T-helper 1 cell treated with Interleukin-12 subunit alpha and Interleukin-12 subunit beta and Interleukin-4 antibody, amounts not matched to agents 30 ng/mL and 1 ng/mL, for 36 hours (primary cell): ENCODE results near the gene SUN5. TPM values are rescaled to one million over a fixed set of nuclear protein-coding genes. Genes with fewer than 3 reads are reported as not detected.
"Not testable (repeated sequence)": the region's sequence is repeated elsewhere in the genome, so short reads cannot be mapped to it uniquely, and the experiment has no call there.

Experiments used
- intact Hi-C: fragments of 100-400 bp; cut with micrococcal nuclease; formaldehyde crosslinking; loops from one replicate; pipeline ENCODE4 v1.15.1; 2024
- total RNA-seq: library from RNA; stranded (reverse); gene quantifications from 2 replicates; pipeline ENCODE4 v1.2.3, GENCODE V29; 2022

Gene SUN5, protein sequence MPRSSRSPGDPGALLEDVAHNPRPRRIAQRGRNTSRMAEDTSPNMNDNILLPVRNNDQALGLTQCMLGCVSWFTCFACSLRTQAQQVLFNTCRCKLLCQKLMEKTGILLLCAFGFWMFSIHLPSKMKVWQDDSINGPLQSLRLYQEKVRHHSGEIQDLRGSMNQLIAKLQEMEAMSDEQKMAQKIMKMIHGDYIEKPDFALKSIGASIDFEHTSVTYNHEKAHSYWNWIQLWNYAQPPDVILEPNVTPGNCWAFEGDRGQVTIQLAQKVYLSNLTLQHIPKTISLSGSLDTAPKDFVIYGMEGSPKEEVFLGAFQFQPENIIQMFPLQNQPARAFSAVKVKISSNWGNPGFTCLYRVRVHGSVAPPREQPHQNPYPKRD
- not detected in 2 replicates for total RNA-seq

DNA sequence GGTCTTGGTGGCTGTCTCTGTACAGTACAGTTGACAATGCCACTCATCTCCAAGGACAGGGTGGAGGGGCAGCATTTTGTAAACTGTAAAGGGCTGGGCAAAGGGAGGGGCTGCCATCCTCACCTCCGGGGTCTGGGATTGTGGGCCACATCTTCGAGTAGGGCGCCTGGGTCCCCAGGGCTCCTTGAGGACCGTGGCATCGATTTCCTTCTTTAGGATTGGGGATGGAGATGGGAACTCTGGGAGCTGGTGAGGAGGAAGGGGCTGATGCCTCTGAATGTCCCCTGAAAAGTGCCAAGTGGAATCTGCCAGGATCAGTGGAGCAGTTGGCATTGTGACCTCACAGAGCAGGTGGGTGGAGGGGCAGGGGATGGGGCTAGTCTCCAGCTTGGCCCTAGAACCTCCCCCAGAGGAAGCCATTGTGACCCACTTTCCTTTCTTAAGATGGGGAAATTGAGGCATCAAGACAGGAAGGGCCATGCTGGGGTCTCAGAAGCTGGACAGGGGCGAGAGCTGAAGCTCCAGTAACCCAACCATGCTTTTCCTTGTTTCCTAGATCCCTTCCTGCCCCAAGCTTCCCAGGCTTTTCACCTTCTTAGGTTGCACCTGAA lies at the start of gene SUN5:
SUN5 (minus strand) TSS at position 293 of the 611 bp plus-strand sequence; CDS start at position 200, 93 bp downstream.
- intact Hi-C loops: no loop called here

DNA sequence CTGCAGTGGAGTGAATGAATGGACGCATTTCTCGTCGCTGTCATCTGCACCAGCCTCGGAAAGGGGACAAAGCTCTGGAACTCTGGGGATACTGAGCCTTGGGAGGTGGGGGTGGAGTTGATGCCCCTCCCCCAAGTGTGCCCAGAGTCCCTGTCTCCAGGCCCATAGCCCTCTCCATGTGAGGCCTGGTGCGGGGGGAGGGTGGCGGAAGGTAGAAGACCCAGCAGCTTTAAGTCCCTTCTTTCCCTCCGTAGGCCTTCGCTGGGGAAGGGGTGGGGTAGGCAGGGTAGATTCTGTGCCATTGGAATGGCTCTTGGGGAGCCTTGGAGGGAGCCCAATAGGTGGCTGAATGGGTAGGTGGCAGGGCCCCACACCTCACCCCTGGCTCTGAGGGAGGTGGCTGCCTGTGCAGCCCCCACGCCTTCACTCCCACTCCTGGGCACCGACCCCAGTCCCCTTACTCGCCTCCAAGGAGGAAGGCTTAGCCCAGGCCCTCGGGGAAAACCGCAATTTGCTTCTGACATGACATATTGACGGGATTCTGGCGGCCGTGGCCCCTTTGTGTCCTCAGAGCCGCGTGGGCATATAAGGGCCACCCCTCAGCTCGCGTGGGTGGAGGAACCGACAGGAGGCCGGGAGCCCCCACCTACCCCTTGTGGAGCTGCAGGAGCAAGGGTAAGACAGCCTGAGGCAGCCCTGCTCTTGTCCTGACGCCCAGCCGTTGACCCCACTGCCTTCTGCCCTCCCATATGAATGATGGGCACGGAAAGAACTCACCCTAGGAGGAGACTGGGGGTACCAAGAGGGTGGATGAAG lies 49.3 kb upstream of the SUN5 start, which contains the start of gene BPIFB3:
BPIFB3 (plus strand) TSS at position 613 of the 816 bp plus-strand sequence. CDS start 1,533 bp downstream, outside the sequence.
- intact Hi-C loops: no loop called here

DNA sequence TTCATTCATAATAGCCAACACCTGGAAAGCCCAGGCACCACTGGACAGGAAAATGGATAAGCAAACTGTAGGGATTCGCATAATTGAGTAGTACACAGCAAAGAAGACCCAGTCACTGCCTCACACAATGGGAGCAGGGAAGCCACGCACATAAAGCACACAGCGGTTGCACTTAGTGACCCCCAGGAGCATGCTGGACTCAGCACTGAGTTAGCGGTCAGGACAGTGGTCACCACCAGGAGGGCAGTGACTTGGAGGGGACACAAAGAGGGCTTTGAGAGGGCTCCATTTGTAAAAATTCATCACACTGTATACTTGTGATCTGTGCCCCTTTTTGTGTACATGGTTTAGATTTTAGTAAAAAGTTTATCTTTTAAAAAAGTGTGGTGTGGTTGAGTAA lies 47.1 kb upstream of the SUN5 start:
- intact Hi-C loops: no loop called here

DNA sequence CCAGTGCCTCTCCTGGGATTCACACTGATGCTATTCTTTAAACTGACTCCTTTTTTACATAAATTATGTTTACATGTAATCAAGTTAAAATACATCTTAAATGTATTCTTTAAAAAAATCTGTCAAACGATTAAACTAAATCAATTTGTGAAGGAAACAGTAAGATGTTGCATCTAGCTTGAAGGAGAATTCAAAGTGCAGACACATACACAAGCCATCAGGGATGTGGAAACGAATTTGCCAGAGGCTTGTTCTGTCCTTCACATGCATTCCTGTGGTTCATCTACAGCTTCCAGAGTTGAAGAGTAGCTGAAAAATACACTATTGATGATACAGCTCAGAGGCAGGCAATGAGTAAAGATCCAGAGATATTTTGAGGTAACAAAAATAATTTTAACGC lies 42.2 kb upstream of the SUN5 start:
- intact Hi-C loops: no loop called here

DNA sequence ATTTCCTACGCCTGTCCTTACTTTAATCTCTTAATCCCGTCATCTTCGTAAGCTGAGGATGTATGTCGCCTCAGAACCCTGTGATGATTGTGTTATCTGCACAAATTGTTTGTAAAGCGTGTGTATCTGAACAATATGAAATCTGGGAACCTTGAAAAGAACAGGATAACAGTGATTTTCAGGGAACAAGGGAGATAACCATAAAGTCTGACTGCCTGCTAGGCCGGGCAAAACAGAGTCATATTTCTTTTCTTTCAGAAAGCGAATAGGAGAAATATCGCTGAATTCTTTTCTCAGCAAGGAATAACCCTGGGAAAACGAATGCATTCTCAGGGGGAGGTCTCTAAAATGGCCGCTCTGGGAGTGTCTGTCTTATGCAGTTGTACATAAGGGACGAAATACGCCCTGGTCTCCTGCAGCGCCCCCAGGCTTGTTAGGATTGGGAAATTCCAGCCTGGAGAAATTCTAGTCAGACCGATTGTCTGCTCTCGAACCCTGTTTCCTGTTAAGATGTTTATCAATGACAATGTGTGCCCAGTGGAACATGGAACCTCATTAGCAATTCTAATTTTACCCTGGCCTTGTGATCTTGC lies 41.0 kb upstream of the SUN5 start:
- intact Hi-C loops: not testable (repeated sequence)

DNA sequence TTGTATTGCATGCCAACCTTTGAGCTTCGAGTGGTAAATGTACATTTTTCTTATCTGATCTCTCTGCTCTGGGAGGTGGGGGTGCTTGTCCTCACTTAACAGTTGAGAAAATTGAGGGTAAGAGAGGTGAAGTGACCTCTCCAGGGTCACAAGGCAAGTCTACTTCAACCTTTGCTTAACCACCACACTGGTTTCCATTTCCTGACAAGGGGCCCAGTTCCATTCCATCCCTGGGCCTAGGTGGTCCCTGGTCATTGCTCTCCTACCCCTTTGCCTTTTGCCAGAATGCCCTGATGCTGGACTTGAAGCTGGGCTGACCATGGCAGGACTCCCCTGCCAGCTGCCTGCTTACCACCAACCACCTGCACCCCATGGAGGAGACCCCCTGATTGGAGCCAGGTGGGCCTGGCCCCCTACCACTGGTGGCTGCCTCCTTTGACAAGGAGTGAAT lies 39.5 kb upstream of the SUN5 start:
- intact Hi-C loops: no loop called here

DNA sequence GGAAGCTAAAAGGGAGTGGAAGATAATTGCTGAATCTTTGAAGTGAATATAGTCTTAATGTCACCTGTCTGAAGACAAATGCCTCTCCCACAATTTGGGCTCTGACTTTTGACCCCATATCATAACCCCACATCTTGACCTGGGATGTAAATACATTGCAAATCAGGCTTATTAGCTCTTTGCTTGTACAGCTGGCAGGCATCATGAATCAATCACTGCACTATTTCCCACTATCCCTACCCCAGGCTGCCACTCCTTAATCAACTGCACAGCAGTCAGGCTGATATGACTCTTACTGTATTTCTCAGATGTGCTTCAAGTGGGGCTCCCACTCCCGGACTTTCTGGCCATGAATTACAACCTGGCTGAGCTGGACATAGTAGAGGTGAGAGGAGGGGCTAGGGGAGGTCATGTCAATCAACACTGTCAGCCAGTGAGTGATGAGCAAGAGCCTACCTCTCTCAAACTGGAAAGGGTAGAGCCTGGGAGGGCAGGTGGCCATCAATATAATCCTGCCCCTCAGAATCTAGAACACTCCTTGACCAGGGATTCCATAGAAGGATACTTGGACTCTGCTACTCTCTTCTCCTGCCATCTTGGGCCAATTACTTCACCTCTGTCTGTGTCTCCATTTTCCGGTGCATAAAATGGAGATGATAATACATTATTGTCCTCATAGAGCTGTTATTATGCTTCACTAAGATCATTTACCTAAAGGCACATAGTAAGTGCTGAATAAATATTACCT lies 38.9 kb upstream of the SUN5 start:
- intact Hi-C loops: no loop called here

DNA sequence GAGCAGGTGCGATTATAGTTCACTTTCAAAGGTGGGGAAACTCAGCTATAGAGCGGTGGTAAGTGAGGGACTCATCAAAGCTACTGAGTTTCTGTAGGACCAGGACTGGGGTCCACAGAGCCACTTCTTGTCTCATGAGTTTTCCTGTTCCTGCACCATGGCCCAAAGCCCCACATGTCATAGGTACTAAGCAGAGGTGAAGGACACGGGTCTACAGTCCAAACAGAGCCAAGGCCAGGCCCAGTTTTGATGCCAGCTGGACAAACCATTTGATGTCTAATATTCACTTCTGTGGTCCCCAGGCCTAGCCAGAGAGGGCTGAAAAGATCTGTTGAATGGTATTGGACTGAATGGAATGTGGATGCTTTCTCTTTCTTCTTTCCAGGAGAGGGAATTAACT lies 38.2 kb upstream of the SUN5 start:
- intact Hi-C loops: no loop called here

DNA sequence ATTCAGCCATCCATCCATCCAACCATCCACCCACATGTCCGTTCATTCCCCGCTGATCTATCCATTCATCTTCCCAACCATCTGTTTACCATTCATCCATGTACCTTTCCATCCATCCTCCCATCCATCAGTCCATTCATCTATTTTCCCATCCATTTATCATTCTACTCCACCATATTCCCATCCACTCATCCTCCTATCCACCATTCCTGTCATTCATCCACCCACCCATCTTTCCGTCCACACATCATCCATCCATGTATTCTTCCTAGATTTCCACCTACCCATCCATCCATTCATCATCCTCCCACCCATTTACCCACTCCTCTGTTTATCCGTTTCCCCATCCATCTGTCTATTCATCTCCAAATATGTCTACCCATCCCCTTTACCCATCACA lies 34.0 kb upstream of the SUN5 start:
- intact Hi-C loops: no loop called here

DNA sequence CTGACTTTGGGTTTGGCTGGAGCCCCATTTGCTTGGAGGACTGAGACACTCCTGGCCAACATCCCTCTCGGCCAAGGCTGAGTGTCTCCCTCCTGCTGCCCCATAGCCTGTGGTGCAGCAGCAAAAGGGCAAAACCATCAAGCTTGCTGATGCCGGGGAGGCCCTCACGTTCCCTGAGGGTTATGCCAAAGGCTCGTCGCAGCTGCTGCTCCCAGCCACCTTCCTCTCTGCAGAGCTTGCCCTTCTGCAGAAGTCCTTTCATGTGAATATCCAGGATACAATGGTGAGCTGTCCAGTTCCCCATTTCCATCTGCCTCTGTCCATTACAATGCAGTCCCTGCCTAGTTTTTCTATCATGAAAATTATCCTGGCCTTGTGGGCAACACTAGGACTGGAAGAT lies 33.2 kb upstream of the SUN5 start:
- intact Hi-C loops: no loop called here

DNA sequence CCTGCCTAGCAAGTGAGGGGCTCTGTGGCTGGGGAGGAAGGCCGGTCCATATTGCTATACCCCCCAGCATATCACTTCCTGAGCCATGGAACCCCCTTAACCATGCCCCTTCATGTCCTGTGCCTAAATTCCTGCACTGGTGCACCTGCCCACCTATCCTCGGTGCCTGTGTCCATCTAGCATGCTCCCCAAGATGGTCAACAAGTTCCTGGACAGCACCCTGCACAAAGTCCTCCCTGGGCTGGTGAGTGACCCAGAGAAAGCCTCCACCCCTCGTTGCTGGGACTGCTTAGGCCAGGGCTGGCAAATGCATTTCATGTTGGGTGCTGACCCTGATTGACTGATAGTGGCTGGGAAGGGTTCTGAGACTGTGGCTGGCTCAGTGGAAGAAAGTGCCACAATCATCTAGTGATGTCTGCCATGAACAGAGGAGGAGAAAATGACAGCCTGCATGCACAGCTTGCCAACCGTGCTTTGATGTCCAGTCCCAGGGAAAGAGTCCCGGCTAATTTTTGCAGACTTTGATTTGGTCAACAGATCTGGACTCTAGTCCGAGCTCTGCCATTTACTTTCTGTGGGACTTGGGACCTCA lies 30.8 kb upstream of the SUN5 start:
- intact Hi-C loops: no loop called here

DNA sequence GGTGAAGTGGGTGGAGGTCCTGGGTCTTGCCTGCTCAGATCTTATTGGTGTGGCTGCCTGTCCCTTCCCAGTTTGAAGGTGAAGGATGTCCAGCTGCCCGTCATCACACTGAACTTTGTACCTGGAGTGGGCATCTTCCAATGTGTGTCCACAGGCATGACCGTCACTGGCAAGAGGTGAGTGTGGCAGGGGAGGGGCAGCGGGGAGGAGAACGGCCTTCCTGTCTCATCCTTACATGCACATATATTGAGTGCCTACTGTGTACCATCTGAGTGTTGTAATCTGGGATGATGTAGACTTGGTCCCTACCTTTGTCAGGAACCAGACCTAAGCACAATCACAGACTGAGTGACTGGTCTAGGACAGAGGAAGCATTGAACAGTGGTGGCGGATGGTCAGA lies 29.9 kb upstream of the SUN5 start:
- intact Hi-C loops: no loop called here

DNA sequence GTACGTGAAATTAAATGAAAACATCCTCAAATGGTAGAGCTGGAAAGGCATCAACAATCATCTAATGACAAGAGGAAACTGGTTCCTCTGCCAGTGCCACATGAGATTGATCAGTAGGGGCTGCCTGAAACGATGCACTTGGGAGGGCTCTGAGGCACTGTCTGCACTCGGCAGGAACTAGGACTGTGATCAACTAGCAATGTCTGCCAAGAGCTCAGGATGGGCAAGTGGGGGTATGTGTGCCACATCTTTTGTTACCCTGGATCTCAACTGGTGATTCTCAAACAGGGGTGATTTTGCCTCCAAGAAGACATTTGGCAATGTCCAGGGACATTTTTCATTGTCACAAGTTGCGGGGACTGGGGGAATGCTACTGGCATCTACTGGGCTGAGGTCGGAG lies 29.1 kb upstream of the SUN5 start:
- intact Hi-C loops: no loop called here

DNA sequence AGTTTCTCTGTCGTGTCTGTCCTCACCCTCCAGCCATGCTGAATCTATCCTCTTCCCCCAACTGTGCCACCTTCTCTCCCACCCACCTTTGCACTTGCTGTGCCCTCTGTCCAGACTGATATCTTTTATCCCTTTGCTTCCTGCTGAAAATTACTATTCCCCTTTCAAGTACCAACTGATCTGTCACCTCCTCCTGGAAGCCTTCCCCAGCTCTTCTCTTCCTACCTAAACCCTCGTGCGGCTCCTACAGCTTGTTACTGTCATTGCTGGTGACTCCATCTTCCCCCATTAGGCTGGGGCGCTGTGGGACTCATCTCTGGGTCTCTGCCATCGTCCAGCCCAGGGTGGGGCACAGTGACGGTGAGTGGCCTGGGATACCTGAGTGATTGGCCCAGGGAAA lies 28.3 kb upstream of the SUN5 start:
- intact Hi-C loops: no loop called here

DNA sequence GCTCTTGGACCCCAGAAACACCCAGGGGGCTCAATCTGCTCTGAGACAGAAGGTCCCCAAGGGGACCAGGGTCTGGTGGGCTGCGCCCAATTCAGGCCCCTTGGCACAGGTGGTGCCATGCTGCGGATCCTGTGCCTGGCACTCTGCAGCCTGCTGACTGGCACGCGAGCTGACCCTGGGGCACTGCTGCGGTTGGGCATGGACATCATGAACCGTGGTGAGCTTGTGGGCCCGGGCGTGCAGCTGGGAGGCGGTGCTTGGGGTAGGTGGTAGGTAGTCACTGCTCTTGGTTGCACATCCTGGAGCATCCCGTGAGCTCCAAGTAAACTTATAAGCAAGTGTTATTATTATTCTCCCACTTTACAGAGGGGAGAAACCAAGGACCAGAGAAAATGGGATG lies 27.3 kb upstream of the SUN5 start, which contains the start of gene BPIFB6:
BPIFB6 (plus strand) TSS at position 118 of the 400 bp plus-strand sequence; CDS start at position 118, 0 bp downstream.
- intact Hi-C loops: no loop called here

DNA sequence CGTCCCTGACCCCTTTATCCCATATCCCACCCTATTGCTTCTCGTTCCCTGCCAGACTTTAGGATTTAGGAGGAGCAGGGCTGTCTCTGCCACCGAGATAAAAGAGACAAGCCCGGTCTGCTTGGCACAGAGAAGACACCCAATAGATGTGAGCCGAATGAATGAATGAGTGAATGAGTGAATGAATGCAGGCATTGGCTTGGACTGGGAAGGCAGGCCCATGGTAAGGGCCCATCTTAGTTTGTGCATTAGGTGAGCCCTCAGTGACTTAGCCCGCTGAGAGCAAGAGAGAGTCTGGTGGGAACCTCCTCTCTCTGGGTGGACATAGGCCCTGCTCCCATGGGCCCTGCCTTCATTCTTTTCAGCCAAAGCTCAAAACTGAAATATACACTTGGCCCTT lies 26.3 kb upstream of the SUN5 start:
- intact Hi-C loops: no loop called here

DNA sequence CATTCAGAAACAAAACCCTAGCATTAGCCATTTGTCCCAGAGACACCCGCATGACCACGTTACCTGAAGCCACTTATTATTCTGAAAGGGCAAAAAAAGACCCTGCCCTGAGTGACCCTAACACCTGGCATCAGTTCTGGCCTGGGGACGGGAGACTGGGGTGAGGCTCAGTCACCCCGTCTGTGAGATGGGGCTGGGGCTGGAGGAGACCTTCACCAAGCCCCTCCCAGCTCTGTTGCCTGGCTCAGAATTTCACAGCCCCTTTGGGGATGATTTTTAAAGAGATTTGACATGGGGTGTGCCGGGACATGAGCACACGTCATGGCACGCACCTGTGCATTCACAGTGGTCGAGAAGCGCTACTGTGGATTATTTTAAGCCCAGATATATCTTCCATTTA lies 25.8 kb upstream of the SUN5 start:
- intact Hi-C loops: no loop called here

DNA sequence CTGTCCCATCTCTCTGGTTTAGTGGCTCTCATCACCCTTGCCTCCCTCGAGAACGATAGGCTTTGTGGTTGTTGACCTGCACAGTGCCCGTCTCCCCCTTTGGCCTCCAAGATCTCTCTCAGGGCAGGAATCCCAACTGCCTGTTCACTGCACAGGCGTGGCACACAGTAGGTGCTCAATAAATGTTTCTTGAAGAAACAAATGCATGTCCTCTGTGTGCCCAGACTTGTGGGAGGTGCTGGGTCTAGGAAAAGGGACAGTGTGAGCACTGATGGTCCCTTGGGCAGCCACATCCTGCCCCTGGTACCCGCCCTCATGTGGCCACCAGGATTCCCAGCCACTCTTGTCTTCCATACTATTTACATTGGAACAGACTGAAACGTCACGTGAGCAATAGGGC lies 24.6 kb upstream of the SUN5 start:
- intact Hi-C loops: no loop called here

DNA sequence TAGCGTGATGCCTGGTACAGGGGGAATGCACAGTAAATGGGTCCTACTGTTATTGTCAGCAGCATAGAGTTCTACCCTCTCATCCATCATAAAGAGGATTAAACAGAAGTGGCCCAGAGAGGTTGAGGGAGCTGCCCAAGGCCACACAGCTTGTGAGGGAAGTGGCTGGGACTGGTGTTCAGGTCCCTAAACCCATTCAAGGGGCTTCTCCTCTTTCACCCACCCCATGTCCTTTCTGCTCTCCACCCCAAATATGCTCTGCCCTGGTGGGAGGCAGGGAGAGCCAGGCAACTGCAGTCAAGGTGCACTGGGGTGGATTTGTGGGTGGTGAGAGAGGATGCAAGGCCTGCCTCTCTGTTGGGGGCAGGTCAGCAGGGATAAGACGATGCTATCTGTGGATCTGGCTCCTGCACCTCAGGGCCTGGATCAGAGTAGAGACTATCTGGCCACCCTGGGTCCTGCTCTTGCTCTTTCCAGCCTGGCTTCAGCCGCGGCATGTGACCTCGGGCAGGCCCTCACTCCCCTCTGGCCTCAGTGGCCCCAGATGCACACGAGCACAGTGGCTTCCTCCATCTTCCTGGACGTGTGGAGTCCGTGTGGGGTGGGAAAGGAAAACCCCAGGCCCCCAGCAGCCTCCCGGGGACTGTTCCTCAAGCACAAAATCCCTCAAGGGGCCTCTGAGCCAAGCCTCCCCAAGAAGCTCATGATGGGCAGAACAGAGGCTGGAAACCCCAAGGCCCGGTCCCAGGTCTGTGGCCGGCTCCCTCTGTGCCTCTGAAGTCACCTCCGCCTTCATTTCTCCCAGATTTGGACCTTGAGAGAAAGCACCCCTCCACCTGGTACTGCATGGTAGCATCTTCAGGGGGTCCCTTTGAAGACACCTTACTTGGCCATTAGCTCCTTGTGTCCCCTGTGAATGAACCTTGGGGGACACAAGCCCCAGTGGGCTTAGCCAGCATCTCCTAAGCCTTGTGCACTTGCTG lies 23.8 kb upstream of the SUN5 start:
- intact Hi-C loops: no loop called here
